GM10847 (cell line): ENCODE results near the gene IGDCC3.

Experiments used
- POLR2A ChIP-seq: IDR thresholded peaks from 2 replicates; pipeline ENCODE4 v1.6.1; 2011; ENCODE audit not compliant: insufficient read length; ENCODE audit errors: extremely low read depth

Gene IGDCC3

DNA sequence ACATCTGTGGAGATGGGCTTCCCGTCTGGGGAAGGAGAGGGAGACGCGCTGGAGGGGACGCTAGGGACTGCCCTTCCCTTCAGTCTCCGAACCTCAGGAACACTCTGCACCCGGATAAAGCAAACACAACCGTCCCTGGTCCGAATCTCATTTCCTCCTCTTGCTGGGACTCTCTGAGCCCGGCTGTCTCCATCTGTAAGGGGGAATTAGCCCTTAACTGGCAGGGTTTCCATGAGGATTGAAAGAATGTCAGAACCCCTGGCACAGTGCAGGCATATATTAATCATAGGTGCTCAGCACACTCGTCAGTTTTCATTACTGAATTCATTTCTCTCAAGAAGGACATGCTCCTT lies 19.1 kb upstream of the IGDCC3 start:
- TF ChIP-seq POLR2A = no peak

DNA sequence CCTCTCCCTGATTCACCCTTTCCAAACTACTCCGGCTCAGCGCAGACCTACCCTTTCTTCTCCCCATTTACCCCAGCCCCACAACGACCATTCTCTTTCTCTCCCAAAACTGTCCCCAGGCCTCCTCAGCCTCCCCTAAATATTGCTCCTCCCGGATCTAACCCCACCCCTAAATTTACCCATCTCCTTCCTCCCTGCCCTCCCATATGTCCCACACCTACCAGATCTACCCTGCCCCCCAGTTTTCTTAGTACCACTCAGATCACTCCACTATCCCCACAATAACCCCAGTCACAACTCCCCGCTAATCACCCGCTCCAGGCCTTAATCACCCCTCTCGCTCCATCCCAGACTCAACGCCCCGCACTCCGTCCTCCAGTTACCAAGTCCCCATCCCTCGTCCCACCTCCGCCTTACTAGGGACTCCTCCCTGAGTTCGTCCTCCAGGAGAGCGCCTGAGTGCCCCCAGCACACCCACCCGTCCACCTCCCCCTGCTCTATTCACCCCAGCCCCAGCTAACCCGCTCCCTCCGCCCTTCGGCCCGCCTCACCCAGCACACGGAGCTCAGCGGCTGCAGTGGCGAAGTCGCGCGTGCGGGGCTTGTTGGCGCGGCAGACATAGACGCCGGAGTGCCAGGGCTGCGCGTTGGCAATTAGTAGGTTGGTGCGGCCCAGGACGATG lies 18.6 kb upstream of the IGDCC3 start:
- no peak for TF ChIP-seq POLR2A

DNA sequence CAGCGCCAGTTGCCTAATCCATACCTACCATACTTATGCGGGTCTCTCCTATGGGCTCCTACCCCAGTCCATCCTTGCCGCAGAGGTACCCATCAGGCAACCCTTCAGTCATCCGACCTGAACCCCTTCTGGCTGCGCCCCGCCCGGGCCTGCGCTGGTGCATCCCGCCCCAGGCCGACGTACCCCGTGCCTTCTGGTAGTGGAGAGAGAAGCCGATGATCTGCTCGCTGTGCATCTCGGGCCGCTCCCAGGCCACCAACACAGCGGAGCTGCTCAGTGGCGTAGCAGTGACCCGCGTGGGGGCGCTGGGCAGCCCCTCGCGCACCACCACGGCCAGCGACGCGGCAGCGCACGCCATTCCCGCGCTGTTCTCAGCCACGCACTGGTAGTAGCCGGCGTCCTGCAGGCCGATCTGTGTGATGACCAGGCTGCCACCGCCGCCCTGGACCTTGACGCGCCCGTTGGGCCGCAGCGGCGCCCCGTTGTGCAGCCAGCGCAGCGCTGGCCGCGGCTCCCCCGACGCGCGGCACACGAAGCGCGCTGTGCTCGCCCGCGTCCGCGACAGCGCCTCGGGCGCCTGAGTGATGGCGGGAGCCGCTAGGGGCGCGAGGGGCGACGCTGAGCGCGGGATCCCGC lies 17.9 kb upstream of the IGDCC3 start:
- TF ChIP-seq POLR2A = no peak

DNA sequence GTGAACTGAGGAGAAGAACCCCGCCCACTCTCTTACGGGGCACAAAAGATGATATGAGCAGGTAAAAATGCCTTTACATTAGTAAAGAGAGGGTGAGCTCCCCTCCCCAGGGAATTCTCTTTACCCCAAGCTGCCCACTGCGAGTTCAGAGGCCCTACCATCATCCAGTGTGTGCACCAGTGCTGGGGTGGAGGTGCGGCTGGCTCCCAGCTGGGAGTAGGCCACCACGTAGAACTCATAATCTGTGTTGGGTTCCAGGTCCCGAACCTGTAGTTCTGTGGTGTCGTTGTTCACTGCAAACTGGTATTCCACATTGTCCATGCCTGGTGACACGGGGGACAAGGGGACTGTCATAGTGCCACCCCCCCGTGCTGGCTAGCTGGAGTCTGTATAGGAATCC lies 17.1 kb upstream of the IGDCC3 start:
- no peak for TF ChIP-seq POLR2A

DNA sequence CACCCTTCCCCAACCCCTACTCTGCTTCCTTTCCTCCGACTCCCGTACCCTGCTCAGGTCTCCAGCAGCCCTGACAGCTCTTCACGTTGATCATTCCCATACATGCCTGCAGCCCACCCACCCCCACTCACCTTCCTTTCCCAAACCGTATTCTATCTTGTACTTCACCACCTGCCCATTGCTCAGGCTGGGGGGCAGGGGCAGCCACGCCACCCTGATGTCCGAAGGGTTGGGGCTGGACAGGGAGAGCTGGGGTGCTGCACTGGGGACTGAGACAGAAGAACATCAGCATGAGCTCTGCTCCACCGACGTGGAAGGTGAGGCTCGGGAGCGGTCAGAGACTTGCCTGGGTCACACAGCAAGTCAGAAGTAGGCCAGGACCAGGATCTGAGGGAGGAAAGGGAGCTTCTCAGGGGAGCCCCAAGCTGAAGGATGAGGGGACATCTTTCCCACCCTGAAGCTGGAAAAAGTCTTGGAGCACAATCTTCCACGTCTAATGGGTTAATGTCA lies 16.5 kb upstream of the IGDCC3 start:
- TF ChIP-seq POLR2A = no peak

DNA sequence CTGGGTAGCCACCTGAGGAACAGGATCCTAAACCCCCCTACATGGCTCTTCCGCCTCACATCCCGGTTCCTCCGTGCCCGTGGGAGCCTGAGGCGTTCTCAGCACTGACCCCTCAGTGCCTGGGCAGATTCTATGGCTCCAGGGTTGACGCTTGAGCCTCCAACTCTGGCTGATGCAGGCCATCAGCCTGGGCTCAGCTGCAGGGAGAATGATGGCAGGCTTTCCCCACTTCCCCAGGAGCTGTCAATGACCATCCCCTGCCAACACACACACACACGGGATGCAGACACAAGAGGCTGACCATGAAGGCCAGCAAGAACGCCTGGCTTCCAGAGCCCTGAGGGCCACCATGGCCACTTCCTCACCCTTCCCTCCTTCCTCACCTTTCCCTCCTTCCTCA lies 15.8 kb upstream of the IGDCC3 start:
- TF ChIP-seq POLR2A = no peak

DNA sequence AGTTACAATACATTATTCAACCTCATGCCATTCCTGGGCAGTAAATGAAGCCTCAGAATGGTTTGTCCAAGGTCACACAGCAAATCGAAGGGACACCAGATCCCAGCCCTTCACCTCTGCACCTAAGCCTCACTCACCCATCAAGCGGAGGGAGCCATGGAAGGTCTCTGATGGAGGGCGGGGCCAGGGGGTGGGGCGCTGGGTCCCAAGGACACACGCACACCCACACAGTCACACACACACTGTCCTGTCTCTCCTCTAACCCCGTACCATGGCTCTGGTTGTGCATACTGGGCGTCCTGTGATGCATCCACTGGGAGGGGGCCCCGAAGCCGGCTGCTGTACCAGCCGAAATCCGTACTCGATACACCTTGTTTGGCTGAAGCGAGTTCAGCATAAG lies 15.3 kb upstream of the IGDCC3 start:
- TF ChIP-seq POLR2A = no peak

DNA sequence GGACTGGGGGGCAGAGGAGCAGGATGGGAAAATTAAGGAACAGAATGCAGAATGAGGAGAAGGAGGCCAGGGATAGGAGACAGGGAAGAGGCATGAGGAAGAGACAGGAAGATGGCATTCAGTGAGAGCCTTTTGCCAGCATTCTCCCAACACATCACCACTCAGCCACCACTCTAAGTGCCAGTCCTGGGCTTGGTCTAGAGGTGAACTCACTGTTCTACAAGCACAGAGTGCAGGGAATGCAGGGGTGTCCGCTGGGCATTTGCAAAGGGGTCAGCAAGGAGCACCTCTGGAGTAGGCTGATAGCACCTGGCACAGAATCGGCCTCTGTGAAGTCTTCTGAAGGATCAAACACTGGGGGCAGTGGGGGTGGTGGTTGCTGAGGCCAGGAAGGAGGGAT lies 14.6 kb upstream of the IGDCC3 start:
- no peak for TF ChIP-seq POLR2A

DNA sequence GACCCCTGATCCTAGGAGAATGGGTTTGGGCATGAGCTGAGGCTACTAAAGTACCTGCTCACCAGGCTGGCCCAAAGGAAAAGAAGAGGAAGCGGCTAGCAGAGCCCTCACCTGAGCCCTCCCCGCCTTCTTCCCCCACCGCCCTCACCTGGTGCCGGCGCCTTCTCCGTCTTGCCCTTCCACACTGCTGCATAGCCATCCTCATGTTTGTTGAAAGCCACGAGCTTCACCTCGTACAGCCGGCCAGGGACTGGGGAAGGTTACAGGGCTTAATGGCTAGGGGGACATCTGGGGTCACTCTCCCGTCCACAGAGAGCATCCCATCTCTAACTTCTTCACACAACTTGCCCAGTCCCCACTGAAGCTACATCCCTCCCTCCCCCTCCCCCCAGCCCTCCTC lies 13.9 kb upstream of the IGDCC3 start:
- no peak for TF ChIP-seq POLR2A

DNA sequence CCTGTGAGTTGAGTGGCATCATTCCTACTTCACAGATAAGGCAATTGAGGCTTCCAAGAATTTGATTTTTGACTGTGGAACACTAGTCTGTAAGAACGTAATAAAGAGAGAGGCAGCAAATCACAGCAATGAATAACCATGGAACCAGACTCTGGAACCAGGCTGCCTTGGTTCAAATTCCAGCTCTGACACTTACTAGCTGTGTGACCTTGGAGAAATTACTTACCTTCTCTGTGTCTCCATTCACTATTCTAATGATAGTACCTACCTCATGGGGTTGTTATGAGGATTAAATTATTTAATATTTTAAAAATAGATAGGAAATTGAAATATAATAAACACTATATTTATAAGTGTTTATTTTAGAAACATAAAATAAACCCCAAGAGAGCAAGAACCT lies 12.6 kb upstream of the IGDCC3 start:
- no peak for TF ChIP-seq POLR2A

DNA sequence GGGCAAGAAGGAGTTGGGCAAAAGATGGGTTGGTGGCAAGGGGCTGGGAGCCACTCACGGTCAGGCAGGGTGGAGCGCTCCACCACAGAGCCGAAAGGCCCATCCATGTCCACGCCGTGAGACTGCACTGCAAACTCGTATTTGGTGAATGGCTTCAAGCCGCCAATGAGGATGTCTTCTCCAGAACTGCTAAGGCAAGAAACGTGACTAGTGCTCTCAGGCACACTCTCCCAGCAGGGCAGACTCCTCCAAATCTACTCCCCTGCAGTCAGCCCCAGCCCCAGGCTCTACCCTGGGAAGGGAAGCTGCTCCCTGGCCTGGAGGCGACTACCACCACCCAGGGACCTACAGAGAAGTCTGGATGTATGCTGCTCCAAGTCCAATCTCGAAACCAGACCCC lies 11.4 kb upstream of the IGDCC3 start:
- no peak for TF ChIP-seq POLR2A

DNA sequence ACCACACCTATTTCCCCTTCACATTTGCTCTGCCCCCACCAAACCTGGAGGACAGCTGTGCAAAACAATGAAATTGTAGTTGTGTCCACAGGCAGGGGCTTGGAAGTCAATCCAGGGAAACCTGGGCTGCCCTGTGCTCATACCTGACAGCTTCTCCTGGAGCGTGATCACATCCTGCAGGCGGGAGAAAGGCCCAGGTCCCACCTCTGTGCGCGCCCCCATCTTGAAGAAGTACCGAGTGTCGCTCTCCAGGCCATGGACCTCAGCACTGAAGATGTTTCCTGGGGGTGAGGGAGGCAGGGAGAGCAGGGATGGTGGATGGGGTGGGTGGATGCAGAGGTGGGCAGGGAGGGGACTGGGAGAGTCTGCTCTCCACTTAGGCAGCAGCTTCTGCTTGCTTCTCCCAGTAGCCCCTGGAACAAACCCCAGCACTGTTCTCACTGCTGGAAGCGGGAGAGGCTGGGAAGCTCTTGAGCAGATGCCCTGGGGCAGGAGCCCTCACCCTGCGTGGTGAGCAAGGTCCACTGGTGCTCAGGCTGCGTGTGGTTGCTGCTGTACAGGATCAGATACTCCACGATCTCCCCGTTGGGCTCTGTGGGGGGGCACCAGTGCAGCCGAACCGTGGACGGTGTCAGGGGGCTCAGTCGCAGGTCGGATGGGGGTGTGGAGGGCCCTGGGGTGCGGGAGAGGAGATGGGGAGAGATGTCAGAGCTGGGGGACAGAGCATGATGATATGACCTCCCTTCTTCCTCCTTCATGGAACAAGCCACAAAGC lies 10.7 kb upstream of the IGDCC3 start:
- TF ChIP-seq POLR2A = no peak

DNA sequence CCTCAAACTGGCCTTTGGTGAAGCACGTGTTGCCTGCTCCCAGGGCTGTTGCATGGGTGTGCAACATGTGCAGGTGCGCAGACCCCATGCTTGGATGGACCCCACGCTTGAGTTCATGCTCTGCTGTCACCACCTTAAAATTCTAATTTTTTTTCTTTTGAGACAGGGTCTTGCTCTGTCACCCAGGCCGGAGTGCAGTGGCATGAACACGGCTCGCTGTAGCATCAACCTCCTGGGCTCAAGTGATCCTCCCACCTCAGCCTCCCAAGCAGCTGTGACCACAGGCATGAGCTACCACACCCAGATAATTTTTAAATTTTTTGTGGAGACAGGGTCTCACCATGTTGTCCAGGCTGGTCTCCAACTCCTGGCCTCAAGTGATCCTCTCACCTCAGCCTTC lies 9.1 kb upstream of the IGDCC3 start:
- TF ChIP-seq POLR2A = no peak

DNA sequence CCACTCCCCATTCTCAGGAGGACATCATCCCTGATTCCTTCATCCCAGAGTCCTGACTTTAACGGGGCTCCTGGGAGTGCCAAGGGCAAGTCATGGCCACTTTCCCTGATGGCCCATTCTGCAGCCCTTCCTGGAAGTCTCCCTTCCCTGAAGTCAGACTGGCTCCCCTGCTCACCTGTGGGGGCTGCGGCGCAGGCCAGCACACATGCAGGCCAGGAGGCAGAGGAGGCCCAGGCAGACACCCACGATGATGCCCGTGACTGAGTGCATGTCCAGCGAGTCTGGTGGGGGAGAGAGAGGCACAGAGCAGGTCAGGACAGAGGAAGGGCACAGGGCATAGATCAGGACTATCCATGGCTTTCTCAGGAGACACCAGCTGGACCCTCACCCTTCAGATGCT lies 8.6 kb upstream of the IGDCC3 start:
- no peak for TF ChIP-seq POLR2A

DNA sequence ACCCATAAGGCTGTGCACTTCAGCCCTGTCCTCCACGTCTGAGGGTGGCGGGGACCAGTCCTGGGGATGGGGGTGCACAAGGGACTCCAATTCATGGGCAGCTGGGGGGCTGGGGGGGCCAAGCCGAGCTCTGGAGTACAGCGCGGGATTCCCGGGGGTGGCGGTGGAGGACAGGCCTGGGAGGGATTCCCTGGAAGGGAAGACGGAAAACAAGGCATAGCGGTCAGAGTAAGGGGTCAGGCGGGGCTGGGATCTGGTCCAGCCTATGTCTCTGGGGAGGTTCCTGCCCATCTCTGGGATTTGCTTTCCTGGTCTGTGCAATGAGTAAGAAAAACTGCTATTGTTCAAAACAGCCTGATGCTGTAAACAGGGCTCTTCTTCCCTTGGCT lies 8.1 kb upstream of the IGDCC3 start:
- TF ChIP-seq POLR2A = no peak
